ENCODE results near the gene FBXO28. TPM values are rescaled to one million over a fixed set of nuclear protein-coding genes. Genes with fewer than 3 reads are reported as not detected.

The FBXO28 gene
- total and polyA plus RNA-seq, 10 of the 15 experiments (the other 5 are each of a cell fraction or from before 2014, with no cell fraction given) = 4.3 to 23.2 (median 18.4) TPM

GRCh38 chr1:224069138-224069537 lies 44.8 kb upstream of the FBXO28 start (continued):
- no peak for TF ChIP-seq SPI1 (IDR thresholded peaks at IDR 0.05; ENCODE audit: borderline replicate concordance, insufficient read depth, low read depth, low read length)

GRCh38 chr1:224070521-224070920 lies 43.4 kb upstream of the FBXO28 start:
- FAIRE-seq (no peak), DNase-seq (ENCODE audit: low read depth, low spot score) (no peak), ATAC-seq (no peak)
- in situ Hi-C loops (cut with MboI) = no loop called here
- TF ChIP-seq ZNF592 (IDR thresholded peaks at IDR 0.05) (no peak), SREBF1 (IDR thresholded peaks at IDR 0.05; ENCODE audit: low read length) (no peak), RCOR1 (conservative IDR thresholded peaks at IDR 0.05; ENCODE audit: low read depth, low read length) (no peak), MLLT1 (IDR thresholded peaks at IDR 0.05) (no peak), FOXM1 (IDR thresholded peaks at IDR 0.05; ENCODE audit: low read depth, low read length) (no peak), USF1 (IDR thresholded peaks at IDR 0.05; ENCODE audit: borderline replicate concordance, extremely low read length, insufficient read depth, low read depth, low read length) (no peak), YY1 (IDR thresholded peaks at IDR 0.05; ENCODE audit: low read depth, low read length) (no peak), KDM1A (IDR thresholded peaks at IDR 0.05; ENCODE audit: borderline replicate concordance) (no peak), FOS (IDR thresholded peaks at IDR 0.05; ENCODE audit: borderline replicate concordance, extremely low read depth, insufficient read length) (no peak), HDGF (IDR thresholded peaks at IDR 0.05) (no peak), ZBTB11 (CRISPR knock-in tag; IDR thresholded peaks at IDR 0.05) (no peak), BMI1 (IDR thresholded peaks at IDR 0.05; ENCODE audit: borderline replicate concordance) (no peak)
- Histone ChIP-seq H3K9ac (ENCODE audit: control insufficient read depth, insufficient read depth, low read length) (no peak overlapping the region), H3K4me1 (ENCODE audit: control insufficient read depth, insufficient read depth, low read length) (no peaks in the 10 kb centered on the region), H3K27ac (ENCODE audit: control insufficient read depth, insufficient read depth) (no peak overlapping the region), H3K4me2 (ENCODE audit: control insufficient read depth, insufficient read depth) (no peak overlapping the region), H2AFZ (ENCODE audit: control insufficient read depth, low read depth, low read length) (no peak overlapping the region), H3K9me3 (replicated peaks; ENCODE audit: control insufficient read depth, insufficient read depth, low read length) (no peaks in the 10 kb centered on the region), H4K20me1 (ENCODE audit: control insufficient read depth, insufficient read depth) (no peaks in the 10 kb centered on the region), H3K4me3 (no peak overlapping the region), H3K27me3 (replicated peaks in 1 of 2; ENCODE audit: control insufficient read depth in 2 of 2, insufficient read depth in 2 of 2, low read length in 1 of 2) (peaks cover 0 to 4% of the 10 kb centered on the region in 2 experiments; a peak in 2 of 4 replicates), H3K36me3 (ENCODE audit: control insufficient read depth in 2 of 2, insufficient read depth in 2 of 2, low read length in 1 of 2) (no peaks in the 10 kb centered on the region), H3K79me2 (ENCODE audit: control insufficient read depth, insufficient read depth, low read length) (no peaks in the 10 kb centered on the region)
- no TSS peak for BruUV-seq (replicated peaks)
- CTCF ChIA-PET = interaction anchor here (0.7 kb wide), 1 partner anchor 275 kb away, joined by 3 read pairs; no protein-coding TSS in a partner anchor
- POLR2A ChIA-PET = no interaction called here
- SMC1A ChIA-PET (ENCODE audit: uncharacterized antibody, unreplicated experiment) = no interaction called here
- 10% methylated on average over 2 of the region's 2 CpGs for WGBS (ENCODE audit: insufficient coverage, insufficient replicate concordance, low lambda C conversion rate, missing lambda C conversion rate)
- RAD21 ChIA-PET (ENCODE audit: unreplicated experiment) = no interaction called here
- intact Hi-C loops (cut with micrococcal nuclease; ENCODE audit: unreplicated experiment) = no loop called here
